ENCODE results near the gene APOL1. TPM values are rescaled to one million over a fixed set of nuclear protein-coding genes. Genes with fewer than 3 reads are reported as not detected.

APOL1 gene
- total and polyA plus RNA-seq, 2 donors (not counting 1 experiment from before 2014, with no cell fraction given) = 3.3 to 11.2 TPM

GRCh38 chr22:36284171-36284571 lies 31.2 kb downstream of the APOL1 start:
- Histone ChIP-seq H3K4me2 (replicated peaks; ENCODE audit: low read depth, low read length, poor library complexity, severe bottlenecking) (no peak overlapping the region), H3K79me2 (ENCODE audit: control insufficient read depth, insufficient read depth, low read length) (no peaks in the 10 kb centered on the region), H3K4me3 (ENCODE audit: control extremely low read depth in 1 of 5, extremely low read depth in 1 of 5, insufficient read depth in 1 of 5, low read depth in 2 of 5, low read length in 4 of 5) (no peak overlapping the region), H2AFZ (ENCODE audit: insufficient read depth, low read depth, low read length, poor library complexity, severe bottlenecking) (no peak overlapping the region), H3K27ac (ENCODE audit: low read length in 2 of 2) (no peak overlapping the region), H3K27me3 (replicated peaks in 1 of 4; ENCODE audit: control extremely low read depth in 1 of 4, control insufficient read depth in 3 of 4, insufficient read depth in 4 of 4, low read length in 3 of 4) (no peaks in the 10 kb centered on the region), H4K20me1 (ENCODE audit: control insufficient read depth, insufficient read depth, low read length, poor library complexity, severe bottlenecking) (peaks cover 63% of the 10 kb centered on the region), H3K4me1 (ENCODE audit: control insufficient read depth in 2 of 2, insufficient read depth in 2 of 2, low read length in 2 of 2) (no peaks in the 10 kb centered on the region), H3K9ac (ENCODE audit: low read length) (no peak overlapping the region), H3K9me3 (ENCODE audit: control extremely low read depth in 1 of 3, control insufficient read depth in 2 of 3, insufficient read depth in 1 of 3, low read length in 2 of 3) (no peaks in the 10 kb centered on the region), H3K36me3 (replicated peaks in 1 of 2; ENCODE audit: control extremely low read depth in 1 of 2, control insufficient read depth in 1 of 2, extremely low read depth in 1 of 2, insufficient read depth in 2 of 2, low read length in 1 of 2) (peaks cover 9 to 83% of the 10 kb centered on the region in 2 experiments)
- DNase-seq (peak; percentile 20), ATAC-seq (ENCODE audit: low read depth) (no peak)
- POLR2A ChIA-PET = no interaction called here
- 95% methylated on average over 24 of the region's 24 CpGs for WGBS (ENCODE audit: insufficient coverage)
- TF ChIP-seq, protein P1, sequence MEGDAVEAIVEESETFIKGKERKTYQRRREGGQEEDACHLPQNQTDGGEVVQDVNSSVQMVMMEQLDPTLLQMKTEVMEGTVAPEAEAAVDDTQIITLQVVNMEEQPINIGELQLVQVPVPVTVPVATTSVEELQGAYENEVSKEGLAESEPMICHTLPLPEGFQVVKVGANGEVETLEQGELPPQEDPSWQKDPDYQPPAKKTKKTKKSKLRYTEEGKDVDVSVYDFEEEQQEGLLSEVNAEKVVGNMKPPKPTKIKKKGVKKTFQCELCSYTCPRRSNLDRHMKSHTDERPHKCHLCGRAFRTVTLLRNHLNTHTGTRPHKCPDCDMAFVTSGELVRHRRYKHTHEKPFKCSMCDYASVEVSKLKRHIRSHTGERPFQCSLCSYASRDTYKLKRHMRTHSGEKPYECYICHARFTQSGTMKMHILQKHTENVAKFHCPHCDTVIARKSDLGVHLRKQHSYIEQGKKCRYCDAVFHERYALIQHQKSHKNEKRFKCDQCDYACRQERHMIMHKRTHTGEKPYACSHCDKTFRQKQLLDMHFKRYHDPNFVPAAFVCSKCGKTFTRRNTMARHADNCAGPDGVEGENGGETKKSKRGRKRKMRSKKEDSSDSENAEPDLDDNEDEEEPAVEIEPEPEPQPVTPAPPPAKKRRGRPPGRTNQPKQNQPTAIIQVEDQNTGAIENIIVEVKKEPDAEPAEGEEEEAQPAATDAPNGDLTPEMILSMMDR (IDR thresholded peaks at IDR 0.05) = no peak
- TF ChIP-seq EZH2 (IDR thresholded peaks at IDR 0.05; ENCODE audit: borderline replicate concordance, insufficient read depth, low read depth, low read length, poor library complexity, severe bottlenecking) = no peak
- Mint-ChIP-seq H3K27me3 (no peaks in the 10 kb centered on the region), H3K4me3 (no peak overlapping the region), H3K4me1 (no peaks in the 10 kb centered on the region), H3K9me3 (ENCODE audit: insufficient read depth) (no peaks in the 10 kb centered on the region), H3K27ac (peak overlapping the region; percentile 70)
- CTCF ChIA-PET = interaction anchor here (0.7 to 3.5 kb wide), 3 partner anchors 10 to 202 kb away, joined by 3 to 24 read pairs (median 6); no protein-coding TSS in a partner anchor
- intact Hi-C loops (cut with micrococcal nuclease) = no loop called here

DNA sequence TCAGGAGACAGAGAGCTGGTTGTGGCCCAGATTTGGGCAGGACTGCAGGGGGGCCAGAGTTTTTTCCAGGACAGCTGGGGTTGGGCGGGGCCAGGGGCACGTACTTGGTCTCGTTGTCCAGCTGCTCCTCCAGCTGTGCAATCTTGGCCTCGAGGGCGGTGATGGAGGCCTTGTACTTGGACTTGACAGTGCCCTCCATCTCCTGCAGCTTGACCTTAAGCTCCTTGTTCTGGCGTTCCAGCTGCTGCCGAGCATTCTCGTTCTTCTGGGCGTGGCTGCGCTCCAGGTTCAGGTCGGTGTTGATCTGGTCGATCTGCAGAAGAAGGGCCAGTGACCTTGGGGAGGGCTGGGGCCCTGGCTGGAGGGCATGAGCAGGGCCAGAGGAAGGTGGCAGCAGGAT lies 32.1 kb downstream of the APOL1 start:
- no peaks in the 10 kb centered on the region for H3K4me1 ChIP-seq (ENCODE audit: control insufficient read depth in 2 of 2, insufficient read depth in 2 of 2, low read length in 2 of 2)
- no peaks in the 10 kb centered on the region for H3K27me3 ChIP-seq (replicated peaks in 1 of 4; ENCODE audit: control extremely low read depth in 1 of 4, control insufficient read depth in 3 of 4, insufficient read depth in 4 of 4, low read length in 3 of 4)
- ChIA-PET CTCF (interaction anchor here (0.6 to 3.5 kb wide), 5 partner anchors 14 to 205 kb away, joined by 3 to 24 read pairs (median 6); no protein-coding TSS in a partner anchor), POLR2A (interaction anchor here (0.6 kb wide), 1 partner anchor 171 kb away, joined by 3 read pairs; no protein-coding TSS in a partner anchor)
- no peaks in the 10 kb centered on the region for H3K9me3 ChIP-seq (ENCODE audit: control extremely low read depth in 1 of 3, control insufficient read depth in 2 of 3, insufficient read depth in 1 of 3, low read length in 2 of 3)
- 97% methylated on average over 12 of the region's 12 CpGs for WGBS (ENCODE audit: insufficient coverage)
- H2AFZ ChIP-seq (ENCODE audit: insufficient read depth, low read depth, low read length, poor library complexity, severe bottlenecking) = no peak overlapping the region
- ATAC-seq (ENCODE audit: low read depth) (no peak), DNase-seq (no peak)
- TF ChIP-seq, protein P1 (IDR thresholded peaks at IDR 0.05) = no peak
- no peak for TF ChIP-seq EZH2 (IDR thresholded peaks at IDR 0.05; ENCODE audit: borderline replicate concordance, insufficient read depth, low read depth, low read length, poor library complexity, severe bottlenecking)
- Mint-ChIP-seq H3K27me3 (no peaks in the 10 kb centered on the region), H3K4me3 (no peak overlapping the region), H3K27ac (no peak overlapping the region), H3K9me3 (ENCODE audit: insufficient read depth) (no peaks in the 10 kb centered on the region), H3K4me1 (no peaks in the 10 kb centered on the region)
- H3K36me3 ChIP-seq (replicated peaks in 1 of 2; ENCODE audit: control extremely low read depth in 1 of 2, control insufficient read depth in 1 of 2, extremely low read depth in 1 of 2, insufficient read depth in 2 of 2, low read length in 1 of 2) = peaks cover 8 to 90% of the 10 kb centered on the region in 2 experiments
- H3K4me2 ChIP-seq (replicated peaks; ENCODE audit: low read depth, low read length, poor library complexity, severe bottlenecking) = no peak overlapping the region
- peaks cover 71% of the 10 kb centered on the region for H4K20me1 ChIP-seq (ENCODE audit: control insufficient read depth, insufficient read depth, low read length, poor library complexity, severe bottlenecking)
- no peaks in the 10 kb centered on the region for H3K79me2 ChIP-seq (ENCODE audit: control insufficient read depth, insufficient read depth, low read length)
- intact Hi-C loops (cut with micrococcal nuclease) = no loop called here
- H3K9ac ChIP-seq (ENCODE audit: low read length) = no peak overlapping the region
- no peak overlapping the region for H3K27ac ChIP-seq (ENCODE audit: low read length in 2 of 2)
- no peak overlapping the region for H3K4me3 ChIP-seq (ENCODE audit: control extremely low read depth in 1 of 5, extremely low read depth in 1 of 5, insufficient read depth in 1 of 5, low read depth in 2 of 5, low read length in 4 of 5)

Data from B cell (primary cell).